Iris pigment epithelial cell (primary cell): ENCODE data around the gene TIPIN.

Source experiments
- DNase-seq: peaks from one replicate; pipeline ENCODE4 v3.0.0-alpha.2; 2011; ENCODE audit warnings: low read depth

TIPIN gene

GRCh38 chr15:66302489-66303278 lies 53.8 kb downstream of the TIPIN start:
- no peak for DNase-seq

GRCh38 chr15:66298803-66299251 lies 57.7 kb downstream of the TIPIN start:
- no peak for DNase-seq

DNA sequence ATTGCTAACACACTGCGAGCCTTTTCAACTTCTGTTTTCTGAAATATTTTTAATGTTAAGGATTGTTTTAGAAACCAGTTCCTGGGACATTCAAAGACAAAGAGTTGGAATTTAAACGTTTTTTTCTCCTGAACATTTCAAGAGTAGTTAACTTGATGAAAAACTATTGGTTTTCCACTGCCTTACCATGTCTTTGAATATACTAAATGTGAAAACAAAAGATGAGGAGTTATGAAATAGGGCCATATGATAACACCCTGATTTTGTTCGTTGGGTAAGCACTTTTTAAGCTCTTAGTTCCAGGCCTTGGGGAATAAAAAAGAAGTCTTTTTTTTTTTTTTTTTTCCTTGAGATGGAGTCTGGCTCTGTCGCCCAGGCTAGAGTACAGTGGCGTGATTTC lies 60.3 kb downstream of the TIPIN start:
- no peak for DNase-seq

- peak; percentile 55 for DNase-seq
These were observed 61.6 kb downstream of the TIPIN start for GRCh38 chr15:66294932-66295235.

- peak; percentile 82 for DNase-seq
These were observed 62.1 kb downstream of the TIPIN start for GRCh38 chr15:66294157-66294931.

GRCh38 chr15:66293419-66294156 lies 62.9 kb downstream of the TIPIN start, which contains the start of gene DIS3L:
Gene DIS3L (plus strand): TSS chr15:66293568. CDS start chr15:66293597, 29 bp downstream.
- DNase-seq, result no peak

- DNase-seq, result no peak
These were observed 63.7 kb downstream of the TIPIN start for GRCh38 chr15:66292571-66293418.

- DNase-seq, result no peak
These were observed 64.5 kb downstream of the TIPIN start for GRCh38 chr15:66291816-66292570.

GRCh38 chr15:66290518-66290917 lies 66.0 kb downstream of the TIPIN start:
- no peak for DNase-seq

GRCh38 chr15:66290007-66290406 lies 66.5 kb downstream of the TIPIN start:
- no peak for DNase-seq

- DNase-seq, result no peak
These were observed 67.8 kb downstream of the TIPIN start for GRCh38 chr15:66288551-66289185.

DNA sequence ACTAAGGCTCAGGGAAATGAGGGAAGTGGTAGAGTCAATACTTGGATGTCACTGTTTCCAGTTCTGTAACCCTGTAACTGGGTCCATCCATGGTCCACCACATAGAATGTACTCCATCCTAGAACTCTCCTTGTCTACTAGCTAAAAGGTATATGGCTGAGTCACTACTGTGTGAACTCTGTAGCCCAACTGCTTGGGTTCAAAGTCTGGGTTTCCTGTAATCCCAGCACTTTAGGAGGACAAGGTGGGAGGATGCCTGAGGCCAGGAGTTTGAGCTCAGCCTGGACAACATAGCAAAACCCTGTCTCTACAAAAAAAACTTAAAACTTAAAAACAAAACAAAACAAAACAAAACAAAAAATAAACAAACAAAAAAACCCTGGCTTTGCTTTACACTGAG lies 68.4 kb downstream of the TIPIN start:
- no peak for DNase-seq

GRCh38 chr15:66287461-66288057 lies 68.9 kb downstream of the TIPIN start:
- DNase-seq, result no peak
